ENCODE results near the gene TMEM87B. TPM values are rescaled to one million over a fixed set of nuclear protein-coding genes. Genes with fewer than 3 reads are reported as not detected.

TMEM87B gene, protein sequence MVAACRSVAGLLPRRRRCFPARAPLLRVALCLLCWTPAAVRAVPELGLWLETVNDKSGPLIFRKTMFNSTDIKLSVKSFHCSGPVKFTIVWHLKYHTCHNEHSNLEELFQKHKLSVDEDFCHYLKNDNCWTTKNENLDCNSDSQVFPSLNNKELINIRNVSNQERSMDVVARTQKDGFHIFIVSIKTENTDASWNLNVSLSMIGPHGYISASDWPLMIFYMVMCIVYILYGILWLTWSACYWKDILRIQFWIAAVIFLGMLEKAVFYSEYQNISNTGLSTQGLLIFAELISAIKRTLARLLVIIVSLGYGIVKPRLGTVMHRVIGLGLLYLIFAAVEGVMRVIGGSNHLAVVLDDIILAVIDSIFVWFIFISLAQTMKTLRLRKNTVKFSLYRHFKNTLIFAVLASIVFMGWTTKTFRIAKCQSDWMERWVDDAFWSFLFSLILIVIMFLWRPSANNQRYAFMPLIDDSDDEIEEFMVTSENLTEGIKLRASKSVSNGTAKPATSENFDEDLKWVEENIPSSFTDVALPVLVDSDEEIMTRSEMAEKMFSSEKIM
- total RNA-seq = 15.0 and 16.6 TPM in 2 replicates

DNA sequence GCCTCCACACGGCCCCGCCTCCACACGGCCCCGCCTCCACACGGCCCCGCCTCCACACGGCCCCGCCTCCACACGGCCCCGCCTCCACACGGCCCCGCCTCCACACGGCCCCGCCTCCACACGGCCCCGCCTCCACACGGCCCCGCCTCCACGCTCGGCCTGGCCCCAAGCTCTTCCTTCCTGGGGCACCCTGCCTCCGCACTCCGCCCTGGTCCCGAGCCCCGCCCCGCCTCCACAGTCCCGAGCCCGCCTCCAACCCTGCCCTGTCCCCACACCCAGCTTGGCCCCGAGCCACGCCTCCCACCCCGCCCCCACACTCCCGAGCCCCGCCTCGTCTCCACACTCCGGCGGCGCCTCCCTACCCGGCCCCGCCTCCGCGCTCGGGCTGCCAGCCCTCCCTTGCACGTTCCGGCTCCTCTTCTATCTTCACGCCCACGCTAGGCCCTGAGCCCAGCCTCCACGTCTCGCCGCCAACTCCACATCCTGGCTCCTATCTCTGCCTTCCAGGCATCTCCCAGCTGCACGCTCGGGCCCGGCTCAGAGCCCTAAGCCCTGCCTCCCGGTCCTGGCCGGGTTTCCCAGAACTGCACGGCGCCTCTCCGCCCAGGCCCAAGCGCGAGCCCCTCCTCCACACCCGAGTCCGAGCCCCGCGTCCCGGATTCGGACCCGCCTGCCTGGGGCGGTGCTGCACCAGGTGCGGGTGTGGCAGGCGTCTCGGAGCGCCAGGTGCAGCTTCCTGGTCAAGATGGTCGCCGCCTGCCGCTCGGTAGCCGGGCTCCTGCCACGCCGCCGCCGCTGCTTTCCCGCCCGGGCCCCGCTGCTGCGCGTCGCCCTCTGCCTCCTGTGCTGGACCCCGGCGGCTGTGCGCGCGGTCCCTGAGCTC, at the start of gene TMEM87B:
Gene TMEM87B, plus strand, starts transcription at position 423 of the 883 bp plus-strand sequence. Its CDS starts 323 bp downstream, at position 746.
- intact Hi-C loops (cut with micrococcal nuclease) = loop anchor here (1.0 to 10.0 kb wide), 8 partner anchors 40 to 1380 kb away; partner anchors contain the start of genes ANAPC1, BUB1, POLR1B and SLC20A1
- peak within 1 kb of the TSS; percentile 98 for H3K27ac Mint-ChIP-seq

DNA sequence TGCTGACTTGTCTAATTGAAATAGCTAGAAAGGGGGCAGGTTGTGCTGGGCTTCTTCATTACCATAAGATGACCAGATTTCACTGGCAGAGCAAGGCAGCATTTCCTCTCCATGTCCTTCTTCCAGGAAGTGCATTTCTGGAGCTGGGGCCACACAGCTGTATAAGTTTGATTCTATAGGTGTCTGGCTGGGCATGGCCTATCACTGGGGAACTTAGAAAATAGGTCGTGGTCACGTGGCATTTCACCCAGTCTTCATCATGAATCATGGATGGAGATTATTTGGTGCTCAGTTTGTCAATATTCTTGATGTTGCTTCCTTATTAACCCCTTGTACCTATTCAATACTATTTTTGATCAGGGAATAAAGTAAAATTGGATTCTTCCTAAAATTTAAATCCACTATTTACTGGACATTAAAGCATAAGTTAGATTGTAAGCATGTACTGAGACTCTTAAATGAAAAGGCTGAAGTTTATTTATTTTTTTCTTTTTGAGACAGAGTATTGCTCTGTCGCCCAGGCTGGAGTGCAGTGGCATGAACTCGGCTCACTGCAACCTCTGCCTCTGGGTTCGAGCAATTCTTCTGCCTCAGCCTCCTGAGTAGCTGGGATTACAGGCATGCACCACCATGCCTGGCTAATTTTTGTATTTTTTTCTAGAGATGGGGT, 49.5 kb upstream of the TMEM87B start:
- DNase-seq (ENCODE audit: low spot score) = no peak
- Mint-ChIP-seq H3K4me3 (no peak overlapping the region), H3K27ac (no peak overlapping the region), H3K9me3 (no peaks in the 10 kb centered on the region), H3K36me3 (ENCODE audit: low read depth) (no peaks in the 10 kb centered on the region), H3K27me3 (ENCODE audit: insufficient read depth) (peaks cover 5% of the 10 kb centered on the region), H3K4me1 (ENCODE audit: low read depth) (peaks cover 8% of the 10 kb centered on the region)
- intact Hi-C loops (cut with micrococcal nuclease) = no loop called here

More for the DNA sequence above, at the start of gene TMEM87B:
- H3K27me3 Mint-ChIP-seq (ENCODE audit: insufficient read depth) = peaks cover 2% of the 10 kb centered on the region
- peak; percentile 95 for DNase-seq (ENCODE audit: low spot score)
- H3K36me3 Mint-ChIP-seq (ENCODE audit: low read depth) = peaks cover 19% of the 10 kb centered on the region
- H3K4me3 Mint-ChIP-seq = peak within 1 kb of the TSS; percentile 93
- H3K4me1 Mint-ChIP-seq (ENCODE audit: low read depth) = peaks cover 43% of the 10 kb centered on the region
- H3K9me3 Mint-ChIP-seq = no peaks in the 10 kb centered on the region

DNA sequence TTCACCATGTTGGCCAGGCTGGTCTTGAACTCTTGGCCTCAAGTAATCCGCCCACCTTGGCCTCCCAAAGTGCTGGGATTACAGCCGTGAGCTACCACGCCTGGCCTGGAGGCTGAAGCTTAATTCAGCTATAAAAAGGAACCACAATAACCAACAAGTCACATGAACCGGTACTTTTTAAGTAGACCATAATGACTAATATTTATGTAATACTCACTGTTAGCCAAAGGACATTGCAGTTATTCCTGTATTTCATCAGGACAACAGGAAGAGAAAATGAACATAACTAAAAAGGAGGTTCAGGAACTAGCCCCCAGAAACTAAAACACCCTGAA, 49.0 kb upstream of the TMEM87B start:
- Mint-ChIP-seq H3K27ac (no peak overlapping the region), H3K9me3 (no peaks in the 10 kb centered on the region), H3K36me3 (ENCODE audit: low read depth) (no peaks in the 10 kb centered on the region), H3K4me3 (no peak overlapping the region), H3K4me1 (ENCODE audit: low read depth) (peaks cover 5% of the 10 kb centered on the region), H3K27me3 (ENCODE audit: insufficient read depth) (peaks cover 5% of the 10 kb centered on the region)
- DNase-seq (ENCODE audit: low spot score) = no peak
- intact Hi-C loops (cut with micrococcal nuclease) = no loop called here

DNA sequence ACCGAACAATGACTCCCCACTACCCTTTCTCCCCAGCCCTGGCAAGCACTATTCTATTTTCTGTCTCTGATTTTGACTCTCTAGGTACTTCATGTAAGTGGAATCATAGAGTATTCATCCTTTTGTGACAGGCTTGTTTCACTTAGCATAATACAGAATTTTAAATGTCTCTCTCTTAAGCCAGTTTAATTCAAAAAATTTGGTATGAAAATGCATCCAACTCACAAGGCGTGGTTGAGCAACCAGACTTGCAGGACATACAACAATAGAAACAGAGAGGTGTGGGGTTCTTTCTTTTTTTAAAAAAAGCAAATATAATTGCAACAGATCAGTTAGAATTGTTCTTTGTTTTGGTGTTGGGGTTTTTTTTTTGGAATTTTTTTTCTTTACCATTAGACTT, 47.6 kb upstream of the TMEM87B start:
- Mint-ChIP-seq H3K4me3 (no peak overlapping the region), H3K27me3 (ENCODE audit: insufficient read depth) (peaks cover 5% of the 10 kb centered on the region)

DNA sequence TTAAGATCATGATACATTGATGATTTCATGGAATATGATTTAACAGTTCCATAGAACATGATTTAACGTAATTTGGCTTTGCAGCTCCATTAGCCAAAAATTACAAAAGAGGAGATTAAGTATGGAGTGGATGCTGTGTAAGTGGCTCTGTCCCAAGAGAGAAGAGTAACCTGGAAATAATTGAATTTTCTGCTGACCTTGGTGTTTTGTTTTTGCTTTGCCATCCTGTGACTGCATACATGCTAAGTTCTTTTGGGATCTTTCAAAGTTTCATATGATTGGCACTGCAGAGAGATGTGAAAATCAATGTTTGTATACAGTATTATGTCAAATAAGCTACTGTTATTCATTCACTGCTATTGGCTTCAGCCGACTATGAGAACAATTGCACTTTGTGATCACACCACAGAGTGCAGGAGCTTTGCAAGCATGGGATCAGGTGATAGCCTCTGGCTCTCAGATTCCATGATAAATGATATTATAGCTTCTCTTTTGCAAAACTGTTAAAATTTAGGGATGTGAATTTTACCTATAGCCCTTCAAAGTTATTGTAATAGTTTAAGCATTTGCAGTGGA, 46.1 kb upstream of the TMEM87B start:
- H3K27me3 Mint-ChIP-seq (ENCODE audit: insufficient read depth) = peaks cover 7% of the 10 kb centered on the region
- no peak overlapping the region for H3K4me3 Mint-ChIP-seq
- no peak for DNase-seq (ENCODE audit: low spot score)
- H3K36me3 Mint-ChIP-seq (ENCODE audit: low read depth) = no peaks in the 10 kb centered on the region
- H3K27ac Mint-ChIP-seq = no peak overlapping the region
- H3K9me3 Mint-ChIP-seq = no peaks in the 10 kb centered on the region
- no peaks in the 10 kb centered on the region for H3K4me1 Mint-ChIP-seq (ENCODE audit: low read depth)
- intact Hi-C loops (cut with micrococcal nuclease) = no loop called here

More for the DNA sequence above, 47.6 kb upstream of the TMEM87B start:
- Mint-ChIP-seq H3K36me3 (ENCODE audit: low read depth) (no peaks in the 10 kb centered on the region), H3K9me3 (no peaks in the 10 kb centered on the region), H3K4me1 (ENCODE audit: low read depth) (no peaks in the 10 kb centered on the region), H3K27ac (no peak overlapping the region)
- no peak for DNase-seq (ENCODE audit: low spot score)
- intact Hi-C loops (cut with micrococcal nuclease) = no loop called here

DNA sequence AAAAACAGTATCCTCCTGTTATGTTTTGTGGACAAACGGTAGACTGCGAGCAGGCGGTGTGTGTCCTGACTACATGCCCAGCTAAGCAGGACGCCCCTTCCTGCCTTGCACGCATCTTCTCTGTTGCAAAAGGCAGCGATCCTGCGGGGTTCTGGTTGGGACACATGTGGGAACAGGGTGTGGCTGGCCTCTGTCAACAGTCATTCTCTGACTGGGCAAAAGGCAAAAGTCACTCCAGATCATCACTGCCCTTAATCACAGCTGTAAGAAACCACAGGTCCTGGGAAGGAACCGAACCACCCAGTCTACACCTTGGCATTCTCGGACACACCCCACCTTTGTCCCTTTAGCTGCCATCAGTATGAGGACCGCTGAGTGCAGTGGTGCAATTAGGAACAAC, 44.3 kb upstream of the TMEM87B start:
- DNase-seq (ENCODE audit: low spot score) = no peak
- Mint-ChIP-seq H3K27me3 (ENCODE audit: insufficient read depth) (peaks cover 9% of the 10 kb centered on the region), H3K4me3 (no peak overlapping the region), H3K9me3 (no peaks in the 10 kb centered on the region), H3K36me3 (ENCODE audit: low read depth) (no peaks in the 10 kb centered on the region), H3K27ac (no peak overlapping the region), H3K4me1 (ENCODE audit: low read depth) (no peaks in the 10 kb centered on the region)
- intact Hi-C loops (cut with micrococcal nuclease) = no loop called here

DNA sequence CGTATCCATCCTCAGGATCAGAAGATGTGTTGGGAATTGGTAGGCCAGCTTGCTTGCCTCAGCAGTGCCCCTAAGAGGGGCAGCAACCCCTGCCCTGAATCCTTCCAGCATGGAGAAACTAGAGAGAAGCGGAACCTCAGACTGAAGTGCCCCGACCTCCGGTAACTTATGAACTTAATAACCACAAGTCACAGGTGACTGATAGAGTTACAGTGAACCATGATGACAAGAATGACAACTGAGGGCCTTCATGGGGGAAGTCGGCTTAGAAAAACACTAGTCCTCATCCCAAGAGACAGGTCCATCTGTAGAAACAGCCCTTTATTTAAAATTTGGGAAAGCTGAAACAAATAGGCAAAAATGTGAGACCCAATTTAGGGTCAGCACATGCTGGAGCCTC, 42.5 kb upstream of the TMEM87B start:
- Mint-ChIP-seq H3K27me3 (ENCODE audit: insufficient read depth) (peaks cover 17% of the 10 kb centered on the region), H3K4me3 (no peak overlapping the region), H3K9me3 (no peaks in the 10 kb centered on the region), H3K27ac (no peak overlapping the region), H3K36me3 (ENCODE audit: low read depth) (no peaks in the 10 kb centered on the region), H3K4me1 (ENCODE audit: low read depth) (no peaks in the 10 kb centered on the region)
- intact Hi-C loops (cut with micrococcal nuclease) = no loop called here
- DNase-seq (ENCODE audit: low spot score) = no peak

DNA sequence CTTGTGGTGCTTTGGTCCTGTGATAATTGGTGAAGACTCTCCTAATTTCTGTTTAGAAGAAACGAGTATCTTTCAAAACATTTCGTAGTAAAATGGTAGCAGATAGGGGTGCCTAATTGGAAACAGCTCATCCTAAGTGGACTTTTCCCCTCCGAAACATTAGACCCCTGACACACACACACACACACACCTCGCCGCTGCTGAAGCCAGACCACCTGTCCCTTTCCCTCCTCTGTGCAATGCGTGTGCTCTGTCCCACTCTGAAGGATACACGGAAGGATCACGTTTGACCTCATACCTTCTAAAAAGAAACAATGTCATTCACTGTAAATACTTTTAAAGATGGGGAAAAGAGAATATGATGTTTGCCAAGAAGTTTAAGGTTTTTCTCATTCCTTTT, 36.2 kb upstream of the TMEM87B start:
- Mint-ChIP-seq H3K4me1 (ENCODE audit: low read depth) (no peaks in the 10 kb centered on the region), H3K27me3 (ENCODE audit: insufficient read depth) (peaks cover 28% of the 10 kb centered on the region), H3K36me3 (ENCODE audit: low read depth) (no peaks in the 10 kb centered on the region), H3K9me3 (no peaks in the 10 kb centered on the region), H3K27ac (no peak overlapping the region), H3K4me3 (no peak overlapping the region)
- intact Hi-C loops (cut with micrococcal nuclease) = no loop called here
- DNase-seq (ENCODE audit: low spot score) = no peak

DNA sequence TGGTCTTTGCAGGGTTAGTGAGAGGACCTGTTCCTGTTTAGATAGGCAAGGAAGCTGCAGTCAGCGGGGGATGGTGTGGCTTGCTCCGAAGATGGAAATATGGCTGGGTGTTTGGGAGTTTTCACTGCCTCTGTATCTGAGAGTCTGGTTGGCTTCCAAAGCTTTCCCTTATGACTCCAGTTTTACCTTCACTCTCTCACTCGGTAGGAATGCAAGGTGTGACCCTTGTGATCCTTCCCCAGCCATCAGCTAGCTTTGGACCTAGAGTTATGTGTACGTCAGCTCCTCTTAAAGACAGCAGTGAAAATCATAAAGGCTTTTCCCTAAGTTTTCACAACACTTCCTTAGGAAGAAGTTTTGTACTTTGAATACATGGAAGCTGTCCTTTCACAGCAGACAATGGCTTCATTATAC, 35.5 kb upstream of the TMEM87B start:
- intact Hi-C loops (cut with micrococcal nuclease) = no loop called here
- peaks cover 28% of the 10 kb centered on the region for H3K27me3 Mint-ChIP-seq (ENCODE audit: insufficient read depth)
- H3K36me3 Mint-ChIP-seq (ENCODE audit: low read depth) = no peaks in the 10 kb centered on the region
- H3K27ac Mint-ChIP-seq = no peak overlapping the region
- no peaks in the 10 kb centered on the region for H3K4me1 Mint-ChIP-seq (ENCODE audit: low read depth)
- no peaks in the 10 kb centered on the region for H3K9me3 Mint-ChIP-seq
- no peak for DNase-seq (ENCODE audit: low spot score)
- no peak overlapping the region for H3K4me3 Mint-ChIP-seq

DNA sequence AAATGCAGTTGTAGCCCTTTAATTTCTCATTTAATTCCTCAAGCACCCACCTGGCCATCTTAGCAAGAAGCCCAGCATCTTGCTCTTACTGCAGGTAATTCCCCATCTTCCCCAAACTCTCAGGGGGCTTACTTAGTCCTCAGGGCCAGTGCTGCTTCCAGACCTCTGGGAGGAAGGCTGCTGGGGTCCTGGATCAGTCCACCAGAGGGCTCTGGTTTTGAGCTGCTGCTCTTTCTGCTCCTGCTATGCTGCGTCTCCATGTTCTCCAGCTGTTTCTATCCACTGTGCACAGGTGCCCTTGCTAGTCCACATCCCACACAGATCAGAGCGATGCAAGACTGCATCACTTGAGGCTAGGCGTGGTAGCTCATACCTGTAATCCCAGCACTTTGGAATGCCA, 34.5 kb upstream of the TMEM87B start:
- intact Hi-C loops (cut with micrococcal nuclease) = no loop called here
- no peak overlapping the region for H3K27ac Mint-ChIP-seq
- no peaks in the 10 kb centered on the region for H3K36me3 Mint-ChIP-seq (ENCODE audit: low read depth)
- DNase-seq (ENCODE audit: low spot score) = no peak
- no peaks in the 10 kb centered on the region for H3K4me1 Mint-ChIP-seq (ENCODE audit: low read depth)
- no peaks in the 10 kb centered on the region for H3K9me3 Mint-ChIP-seq
- H3K4me3 Mint-ChIP-seq = no peak overlapping the region
- H3K27me3 Mint-ChIP-seq (ENCODE audit: insufficient read depth) = peaks cover 29% of the 10 kb centered on the region

DNA sequence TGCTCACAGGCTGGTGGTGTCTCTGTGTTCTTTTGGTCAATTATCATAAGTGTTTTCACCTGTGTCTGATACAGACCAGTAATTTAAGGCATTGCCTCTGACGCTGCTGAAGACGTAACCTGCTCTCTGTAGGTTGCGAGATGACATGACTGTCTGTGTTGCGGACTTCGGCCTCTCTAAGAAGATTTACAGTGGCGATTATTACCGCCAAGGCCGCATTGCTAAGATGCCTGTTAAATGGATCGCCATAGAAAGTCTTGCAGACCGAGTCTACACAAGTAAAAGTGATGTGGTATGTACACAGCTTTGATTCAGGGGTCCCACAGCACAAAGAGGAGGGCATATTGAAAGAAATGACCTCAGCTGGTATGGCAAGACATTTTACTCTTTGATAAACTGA, 33.8 kb upstream of the TMEM87B start:
- no peak for DNase-seq (ENCODE audit: low spot score)
- Mint-ChIP-seq H3K27me3 (ENCODE audit: insufficient read depth) (peaks cover 24% of the 10 kb centered on the region), H3K4me1 (ENCODE audit: low read depth) (no peaks in the 10 kb centered on the region), H3K9me3 (no peaks in the 10 kb centered on the region), H3K36me3 (ENCODE audit: low read depth) (no peaks in the 10 kb centered on the region), H3K4me3 (no peak overlapping the region), H3K27ac (no peak overlapping the region)
- intact Hi-C loops (cut with micrococcal nuclease) = no loop called here

DNA sequence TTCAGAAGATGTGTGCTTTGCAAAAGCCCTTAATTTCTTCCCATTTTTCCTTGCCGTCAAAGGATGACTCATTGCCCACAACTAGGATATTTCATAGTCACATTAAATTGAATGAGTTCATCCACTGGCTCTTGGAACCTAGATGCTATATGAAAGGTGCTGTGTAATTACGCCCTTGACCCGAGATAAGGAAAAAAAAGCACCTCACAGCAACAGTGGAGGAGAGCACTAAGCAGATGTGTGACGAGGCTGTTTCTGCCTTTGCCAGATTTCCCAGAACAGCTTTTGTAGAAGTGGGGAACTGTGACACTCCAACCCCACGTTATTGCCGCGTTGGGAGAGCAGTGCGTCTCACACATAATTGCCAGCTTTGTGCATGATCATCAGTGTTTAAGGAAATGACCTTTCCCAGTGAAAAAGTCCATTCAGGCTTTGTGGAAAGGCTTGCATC, 33.3 kb upstream of the TMEM87B start:
- intact Hi-C loops (cut with micrococcal nuclease) = no loop called here
- H3K27ac Mint-ChIP-seq = no peak overlapping the region
- DNase-seq (ENCODE audit: low spot score) = no peak
- no peak overlapping the region for H3K4me3 Mint-ChIP-seq
- H3K4me1 Mint-ChIP-seq (ENCODE audit: low read depth) = no peaks in the 10 kb centered on the region
- H3K9me3 Mint-ChIP-seq = no peaks in the 10 kb centered on the region
- no peaks in the 10 kb centered on the region for H3K36me3 Mint-ChIP-seq (ENCODE audit: low read depth)
- H3K27me3 Mint-ChIP-seq (ENCODE audit: insufficient read depth) = peaks cover 19% of the 10 kb centered on the region
